ENCODE results near the gene NIN. TPM values are rescaled to one million over a fixed set of nuclear protein-coding genes. Genes with fewer than 3 reads are reported as not detected.
"Not testable (repeated sequence)": the region's sequence is repeated elsewhere in the genome, so short reads cannot be mapped to it uniquely, and the experiment has no call there.

NIN gene
- total RNA-seq, 1 donor = 34.2 TPM

DNA sequence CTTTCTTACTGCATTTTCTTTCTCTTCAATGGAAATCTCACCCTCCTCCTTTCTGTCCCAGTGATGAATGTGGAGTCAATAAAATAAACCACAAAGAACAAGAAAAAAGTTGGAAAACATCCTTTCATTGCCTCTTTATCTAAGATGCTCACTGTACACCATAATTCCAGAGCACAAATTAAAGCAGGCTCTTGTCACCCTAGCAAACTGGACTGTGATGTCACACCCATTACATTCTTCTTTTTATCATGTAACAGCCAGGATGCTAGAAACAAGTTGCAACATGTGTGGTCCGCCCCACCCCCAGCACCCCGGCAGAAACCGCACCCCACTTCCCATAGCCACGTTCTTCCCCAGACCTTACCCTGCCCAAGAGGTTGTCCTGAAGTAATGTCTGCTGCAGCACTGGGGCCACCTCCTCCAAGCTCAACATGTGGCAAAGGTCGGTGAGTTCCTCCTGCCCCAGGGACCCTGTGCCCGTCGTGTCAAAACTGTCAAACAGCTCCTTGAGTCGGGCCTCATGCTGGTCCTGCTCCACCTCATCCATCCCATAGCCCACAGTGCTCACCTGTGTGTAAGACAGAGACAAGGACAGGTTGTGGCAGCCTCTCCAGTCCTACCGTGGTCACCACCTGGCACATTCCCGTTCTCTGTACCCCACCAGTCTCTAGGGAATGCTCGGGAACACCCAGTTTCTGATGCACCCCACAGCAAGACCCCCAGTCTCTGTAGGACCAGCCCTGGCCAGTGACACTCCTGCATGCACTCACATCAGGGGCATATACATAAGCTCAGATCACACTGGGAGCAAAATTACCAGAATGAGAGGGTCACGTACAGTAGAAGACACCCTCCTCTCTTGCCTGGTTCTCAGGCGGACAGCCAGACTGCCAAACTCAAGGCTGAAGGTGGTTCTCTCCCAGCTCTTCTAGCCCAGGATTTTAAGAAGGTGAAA is 9.2 kb downstream of the NIN start:
- peak in 1 of 3 donors; percentile 25 for DNase-seq (ENCODE audit: low read depth in 2 of 3, low spot score in 2 of 3)

- DNase-seq (ENCODE audit: low read depth in 2 of 3, low spot score in 2 of 3) = peak in 1 of 3 donors; percentile 30
Observed at GRCh38 chr14:50820786-50821509, 10.0 kb downstream of the NIN start.

DNA sequence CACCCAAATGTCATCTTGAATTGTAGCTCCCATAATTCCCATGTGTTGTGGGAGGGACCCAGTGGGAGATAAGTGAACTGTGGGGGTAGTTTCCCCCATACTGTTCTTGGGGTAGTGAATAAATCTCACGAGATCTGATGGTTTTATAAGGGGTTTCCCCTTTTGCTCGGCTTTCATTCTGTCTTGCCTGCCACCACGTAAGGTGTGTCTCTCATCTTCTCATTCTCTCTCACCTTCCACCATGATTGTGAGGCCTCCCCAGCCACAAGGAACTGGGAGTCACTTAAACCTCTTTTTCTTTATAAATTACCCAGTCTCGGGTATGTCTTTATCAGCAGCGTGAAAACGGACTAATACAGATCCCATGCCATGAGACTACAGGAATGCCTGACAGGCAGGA is 11.7 kb downstream of the NIN start:
- DNase-seq (ENCODE audit: low read depth in 2 of 3, low spot score in 2 of 3) = not testable (repeated sequence)

- DNase-seq (ENCODE audit: low read depth in 2 of 3, low spot score in 2 of 3) = no peak
Observed at GRCh38 chr14:50816395-50817047, 14.4 kb downstream of the NIN start.

- not testable (repeated sequence) for DNase-seq (ENCODE audit: low read depth in 2 of 3, low spot score in 2 of 3)
Observed at GRCh38 chr14:50815526-50815925, 15.4 kb downstream of the NIN start.

- not testable (repeated sequence) for DNase-seq (ENCODE audit: low read depth in 2 of 3, low spot score in 2 of 3)
Observed at GRCh38 chr14:50815058-50815457, 15.9 kb downstream of the NIN start.

GRCh38 chr14:50814161-50814560 is 16.8 kb downstream of the NIN start:
- no peak for DNase-seq (ENCODE audit: low read depth in 2 of 3, low spot score in 2 of 3)

- DNase-seq (ENCODE audit: low read depth in 2 of 3, low spot score in 2 of 3) = peak in 2 of 3 donors; percentile 47 to 77
Observed at GRCh38 chr14:50813544-50813863, 17.5 kb downstream of the NIN start.

DNA sequence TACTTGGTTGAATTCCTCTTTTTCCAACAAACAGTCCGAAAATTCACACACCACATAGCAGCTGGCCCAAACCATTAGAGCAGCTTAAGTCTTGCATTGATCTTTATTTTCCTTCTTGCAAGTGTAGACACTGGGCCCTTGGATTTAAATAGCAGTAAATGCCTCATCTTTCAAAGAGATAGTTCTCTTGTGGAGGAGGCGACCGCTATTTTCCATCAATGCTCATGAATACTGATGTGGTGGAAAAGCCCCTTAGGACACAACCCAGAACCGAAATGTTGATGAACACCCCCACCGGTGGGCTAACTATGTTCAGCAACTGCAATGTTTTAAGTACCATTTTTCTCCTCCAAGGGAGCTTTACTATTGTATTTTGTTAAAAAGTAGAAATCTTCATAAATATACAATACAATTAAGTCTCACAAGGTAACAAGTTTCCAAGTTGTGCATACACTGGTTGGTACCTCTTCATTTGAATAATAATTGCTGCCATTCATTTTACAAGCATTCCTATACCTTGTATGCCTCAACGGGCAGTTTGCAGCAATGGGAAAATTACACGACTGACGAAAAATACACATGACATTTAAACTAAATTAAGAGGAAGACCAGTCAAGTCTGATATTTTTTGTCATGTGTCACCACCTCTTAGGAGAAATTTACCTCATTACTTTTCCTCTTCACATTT is 18.0 kb downstream of the NIN start:
- no peak for DNase-seq (ENCODE audit: low read depth in 2 of 3, low spot score in 2 of 3)

DNA sequence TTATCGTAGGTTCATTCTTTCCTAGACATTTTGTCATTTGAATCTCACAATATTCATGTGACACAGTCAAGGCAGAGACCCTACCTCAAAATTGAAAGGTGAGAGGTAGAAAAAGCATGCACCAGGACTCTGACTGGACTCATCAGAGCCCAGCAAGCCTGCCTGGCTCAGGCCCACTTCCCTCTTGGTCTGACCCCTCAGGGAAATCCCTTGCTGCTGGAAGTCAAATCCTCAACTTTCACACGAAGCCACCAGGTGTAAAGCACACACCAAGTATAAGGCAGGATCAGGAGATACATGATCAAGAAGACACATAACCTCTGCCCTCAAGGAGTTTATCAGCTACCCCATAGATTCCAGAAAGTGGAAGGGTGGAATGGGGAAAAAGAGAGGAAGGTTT is 18.8 kb downstream of the NIN start:
- DNase-seq (ENCODE audit: low read depth in 2 of 3, low spot score in 2 of 3) = no peak

- DNase-seq (ENCODE audit: low read depth in 2 of 3, low spot score in 2 of 3) = no peak
Observed at GRCh38 chr14:50808053-50808452, 22.9 kb downstream of the NIN start.

- no peak for DNase-seq (ENCODE audit: low read depth in 2 of 3, low spot score in 2 of 3)
Observed at GRCh38 chr14:50806241-50806933, 24.6 kb downstream of the NIN start.

DNA sequence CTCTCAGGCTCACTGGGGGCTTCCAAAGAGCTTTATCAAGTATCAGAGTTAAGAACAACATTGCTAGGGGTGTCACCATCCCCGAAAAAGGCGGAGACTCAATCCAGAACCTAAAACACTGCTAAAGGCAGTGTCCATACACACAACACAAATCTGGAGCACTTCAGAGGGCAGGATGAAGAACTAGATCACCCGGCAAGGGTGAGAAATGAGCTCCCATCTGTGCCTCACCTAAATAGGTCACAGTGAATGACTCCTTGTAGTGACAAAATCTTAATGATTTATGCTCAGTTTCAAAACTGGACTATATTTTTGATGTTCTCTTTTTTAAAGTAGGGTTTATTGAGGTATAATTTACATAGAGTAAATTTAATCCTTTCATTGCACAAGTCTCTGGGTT is 25.6 kb downstream of the NIN start:
- no peak for DNase-seq (ENCODE audit: low read depth in 2 of 3, low spot score in 2 of 3)

- DNase-seq (ENCODE audit: low read depth in 2 of 3, low spot score in 2 of 3) = no peak
Observed at GRCh38 chr14:50804181-50804721, 26.7 kb downstream of the NIN start.

DNA sequence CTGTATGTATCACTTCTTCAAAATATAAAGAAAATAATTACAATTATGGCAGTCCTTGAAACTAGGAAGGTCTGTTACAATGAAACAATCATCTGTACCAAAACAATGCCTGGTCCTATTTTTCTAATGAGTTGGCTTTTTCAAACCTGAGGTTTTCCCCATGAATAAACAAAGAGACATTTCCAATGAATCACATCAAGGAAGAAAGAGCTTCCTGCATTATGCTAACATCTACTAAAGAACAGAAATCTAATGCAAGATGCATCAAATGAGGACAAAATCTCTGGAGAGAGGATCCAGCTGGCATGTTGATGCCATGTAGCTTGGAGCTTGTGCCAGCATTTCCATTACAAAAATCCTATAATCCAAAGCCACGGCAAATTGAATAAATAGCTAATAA is 29.3 kb downstream of the NIN start:
- no peak for DNase-seq (ENCODE audit: low read depth in 2 of 3, low spot score in 2 of 3)

GRCh38 chr14:50800032-50800431 is 30.9 kb downstream of the NIN start:
- DNase-seq (ENCODE audit: low read depth in 2 of 3, low spot score in 2 of 3) = no peak

DNA sequence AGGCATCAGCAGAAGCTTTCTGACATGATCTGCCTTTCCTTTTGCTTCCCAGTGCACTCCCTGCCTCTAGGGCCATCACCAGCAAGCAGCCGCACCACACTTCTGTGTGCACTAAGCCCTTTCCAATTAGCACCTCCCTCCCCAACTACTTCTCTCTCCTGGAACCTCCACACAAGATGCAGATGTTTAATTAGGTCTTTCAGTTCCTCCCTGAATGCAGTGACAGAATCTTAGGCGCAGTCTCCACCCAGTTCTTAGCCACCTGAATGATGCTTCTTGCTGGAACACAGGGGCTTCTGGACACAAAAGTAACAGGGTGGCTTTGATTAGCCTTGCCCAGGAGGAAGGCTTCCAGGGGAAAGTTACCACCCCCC is 32.9 kb downstream of the NIN start:
- no peak for DNase-seq (ENCODE audit: low read depth in 2 of 3, low spot score in 2 of 3)

GRCh38 chr14:50797250-50798047 is 33.5 kb downstream of the NIN start:
- DNase-seq (ENCODE audit: low read depth in 2 of 3, low spot score in 2 of 3) = no peak

DNA sequence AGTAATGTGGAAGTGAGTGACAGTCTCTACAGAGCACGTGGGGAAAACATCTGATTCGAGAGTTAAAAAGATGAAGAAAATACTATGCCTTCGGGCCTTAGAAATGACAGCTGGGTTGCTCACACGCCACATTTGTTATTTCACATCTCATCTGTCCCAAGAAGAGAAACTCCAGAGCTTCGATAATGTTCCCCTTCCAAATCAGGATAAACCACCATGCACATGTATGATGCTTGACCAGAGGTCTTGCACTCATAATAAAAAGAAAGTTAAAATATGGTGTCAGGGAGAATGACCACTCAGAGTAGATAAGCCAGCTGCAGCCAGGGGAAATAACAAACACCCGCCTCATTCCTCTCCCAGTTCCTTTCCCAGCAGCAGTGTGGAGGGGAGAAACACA is 34.6 kb downstream of the NIN start:
- no peak for DNase-seq (ENCODE audit: low read depth in 2 of 3, low spot score in 2 of 3)

Data from hematopoietic multipotent progenitor cell (in vitro differentiated cells).